ENCODE data around the gene OAF. TPM values are rescaled to one million over a fixed set of nuclear protein-coding genes. Genes with fewer than 3 reads are reported as not detected.

Gene OAF
- total and polyA plus RNA-seq, 2 of the 8 experiments (the other 6 are each of a cell fraction or from before 2014, with no cell fraction given), result 1.3 to 1.5 TPM

GRCh38 chr11:120195601-120196320 lies 15.1 kb upstream of the OAF start:
- H3K27ac ChIP-seq (ENCODE audit: low read depth, low read length), result no peak overlapping the region
- H3K4me2 ChIP-seq (ENCODE audit: insufficient read depth in 1 of 2, low read depth in 2 of 2, low read length in 2 of 2), result no peak overlapping the region
- TF ChIP-seq SP2 (IDR thresholded peaks at IDR 0.05; ENCODE audit: low read length) (no peak), POLR2AphosphoS5 (IDR thresholded peaks at IDR 0.05; ENCODE audit: low read depth, low read length) (no peak), KDM1A (IDR thresholded peaks at IDR 0.05; ENCODE audit: borderline replicate concordance, low read length) (no peak), GTF2F1 (IDR thresholded peaks at IDR 0.05; ENCODE audit: borderline replicate concordance, low read depth, low read length) (no peak), ASH2L (IDR thresholded peaks at IDR 0.05; ENCODE audit: low read length) (no peak), RAD21 (IDR thresholded peaks at IDR 0.05 in 1 of 2, conservative IDR thresholded peaks at IDR 0.05 in 1 of 2; ENCODE audit: low read depth in 2 of 2, low read length in 2 of 2) (no peak), RNF2 (IDR thresholded peaks at IDR 0.05; ENCODE audit: borderline replicate concordance, low read depth, low read length, missing control alignments, poor library complexity, severe bottlenecking) (no peak), CEBPB (IDR thresholded peaks at IDR 0.05; ENCODE audit: low read depth, low read length) (no peak), HDAC2 (IDR thresholded peaks at IDR 0.05; ENCODE audit: borderline replicate concordance in 1 of 2, low read depth in 2 of 2, low read length in 2 of 2) (no peak), CREB1 (IDR thresholded peaks at IDR 0.05) (no peak)

More at GRCh38 chr11:120195601-120196320, 15.1 kb upstream of the OAF start:
- FAIRE-seq (no peak), DNase-seq (ENCODE audit: low read depth in 1 of 2, low spot score in 2 of 2) (no peak)
- no peak overlapping the region for H2BK12ac ChIP-seq (ENCODE audit: low read depth, low read length)
- no peak overlapping the region; a peak in 1 of 8 replicates for H3K4me3 ChIP-seq (ENCODE audit: extremely low read depth in 1 of 4, insufficient read depth in 2 of 4, low read depth in 3 of 4, low read length in 4 of 4)
- POLR2A ChIA-PET (ENCODE audit: partially characterized antibody), result interaction anchor here (1.2 kb wide), 1 partner anchor 39 kb away, joined by 3 read pairs; no protein-coding TSS in a partner anchor
- WGBS, 2 experiments (ENCODE audit: extremely low coverage in 1 of 2, insufficient coverage in 1 of 2, insufficient read length in 1 of 2, insufficient replicate concordance in 2 of 2, low coverage in 1 of 2, low lambda C conversion rate in 2 of 2, missing lambda C conversion rate in 1 of 2), result 80% methylated on average over 13 of the region's 13 CpGs; no CpG with 5 or more reads in 1 of the 2 experiments
- H3K14ac ChIP-seq (ENCODE audit: insufficient read length), result no peak overlapping the region
- no peak overlapping the region for H4K5ac ChIP-seq (ENCODE audit: insufficient read length, low read depth, low read length)
- no peak overlapping the region; the same call in 1 of the 2 replicates for H4K8ac ChIP-seq (ENCODE audit: extremely low read depth, insufficient read depth, low read length)
- no peaks in the 10 kb centered on the region for H3K36me3 ChIP-seq (ENCODE audit: control insufficient read depth in 2 of 4, insufficient read depth in 4 of 4, low read length in 3 of 4)
- no peaks in the 10 kb centered on the region for H3K79me1 ChIP-seq (ENCODE audit: low read depth, low read length)
- H3K9ac ChIP-seq (replicated peaks in 1 of 4; ENCODE audit: extremely low read depth in 1 of 4, low read depth in 3 of 4, low read length in 3 of 4), result no peak overlapping the region
- no peaks in the 10 kb centered on the region for H3K23me2 ChIP-seq (ENCODE audit: low read depth, low read length)
- H2AK5ac ChIP-seq (ENCODE audit: low read depth, low read length), result no peak overlapping the region
- no peak overlapping the region for H3K56ac ChIP-seq (replicated peaks; ENCODE audit: insufficient read length, low read depth, low read length)
- H3K4me1 ChIP-seq (replicated peaks in 1 of 4; ENCODE audit: control insufficient read depth in 3 of 4, insufficient read depth in 4 of 4, low read length in 3 of 4), result peaks cover 4 to 28% (median 20%) of the 10 kb centered on the region in 4 experiments
- peaks cover 1 to 40% (median 33%) of the 10 kb centered on the region in 4 experiments for H3K27me3 ChIP-seq (replicated peaks in 1 of 4; ENCODE audit: control insufficient read depth in 3 of 4, extremely low read depth in 1 of 4, insufficient read depth in 3 of 4, low read length in 3 of 4)
- H2BK20ac ChIP-seq (ENCODE audit: low read length), result no peak overlapping the region
- no peak overlapping the region for H2BK120ac ChIP-seq (replicated peaks; ENCODE audit: low read depth, low read length)
- H3K9me3 ChIP-seq (ENCODE audit: insufficient read depth in 2 of 2, low read depth in 1 of 2, low read length in 1 of 2), result no peaks in the 10 kb centered on the region
- H2AFZ ChIP-seq (ENCODE audit: low read length), result no peak overlapping the region
- H2BK5ac ChIP-seq (ENCODE audit: low read depth, low read length), result no peak overlapping the region
- 0 out of 2 replicates have a peak overlapping the region, but pooled peaks have one; percentile 16 for H3K18ac ChIP-seq (ENCODE audit: extremely low read depth, low read length)
- no peak overlapping the region for H4K91ac ChIP-seq (replicated peaks; ENCODE audit: insufficient read length, low read length)
- H3K4ac ChIP-seq (replicated peaks; ENCODE audit: insufficient read length, low read depth, low read length), result no peak overlapping the region
- CTCF ChIA-PET (ENCODE audit: partially characterized antibody), result interaction anchor here (1.0 to 17.5 kb wide), 9 partner anchors 12 to 34 kb away, joined by 3 to 237 read pairs (median 9); no protein-coding TSS in a partner anchor
- H3K23ac ChIP-seq (ENCODE audit: insufficient read length), result no peak overlapping the region
- H2BK15ac ChIP-seq (ENCODE audit: low read length), result 0 out of 2 replicates have a peak overlapping the region, but pooled peaks have one; percentile 61
- H3K79me2 ChIP-seq (ENCODE audit: control insufficient read depth in 1 of 2, insufficient read depth in 2 of 2, low read length in 2 of 2), result no peaks in the 10 kb centered on the region
- H4K20me1 ChIP-seq (replicated peaks in 1 of 2; ENCODE audit: control insufficient read depth in 1 of 2, insufficient read depth in 2 of 2, low read length in 2 of 2), result no peaks in the 10 kb centered on the region

Measured in H1 (cell line).